HCT116 (cell line): Measurements from ENCODE around the gene KCNK15. TPM values are rescaled to one million over a fixed set of nuclear protein-coding genes. Genes with fewer than 3 reads are reported as not detected.

Experiments
- ATAC-seq: fragments of 200-7000 bp; cut with Tn5 transposase; 2 replicates; pipeline ENCODE4 v1.9.1; 2020; ENCODE audit warnings: mild to moderate bottlenecking, moderate library complexity
- BruUV-seq: library from RNA; stranded (reverse); fragments of 400-500 nt; replicated peaks from 2 replicates; lab custom pipeline; 2021; lab: Mats Ljungman, UMichigan
- CTCF ChIA-PET: fragments of 300-600 bp; sonication (Branson Sonifier 250); formaldehyde crosslinking; loops from one replicate; lab custom pipeline; 2021; ENCODE audit warnings: antibody characterized with exemption; lab: Charles Lee
- POLR2A ChIA-PET: fragments of 300-600, 350-600 bp; sonication (Branson Sonifier 250); formaldehyde crosslinking; loops from one replicate; lab custom pipeline; 2021; ENCODE audit warnings: antibody characterized with exemption; lab: Charles Lee
- RAD21 ChIA-PET, 2 experiments: fragments of 300-600 bp; sonication (Branson Sonifier 250); formaldehyde crosslinking; loops; one replicate each; lab custom pipeline; 2023; ENCODE audit warnings: low total read pairs in 2 of 2; ENCODE audit not compliant: uncharacterized antibody in 2 of 2, unreplicated experiment in 2 of 2, low non-redundant PET in 1 of 2; lab: Charles Lee
- DNase-seq: peaks from one replicate; pipeline ENCODE4 v3.0.0-alpha.2; 2010; ENCODE audit warnings: low read depth, low spot score
- H2AFZ ChIP-seq: fragments of 200-600 bp; shearing (Covaris generic), sonication (generic); 2 replicates; pipeline ENCODE4 v1.6.1; 2017; ENCODE audit warnings: low read depth, mixed run types, mixed read lengths, antibody characterized with exemption, low read length; ENCODE audit not compliant: poor library complexity, severe bottlenecking
- H3K27ac ChIP-seq: 2 replicates; pipeline ENCODE4 v1.5.1; 2012; ENCODE audit warnings: low read depth, low read length
- H3K27me3 ChIP-seq: fragments of 200-600 bp; sonication (generic); 2 replicates; pipeline ENCODE4 v1.6.1; 2016; ENCODE audit warnings: mixed run types, low read length, mixed read lengths; ENCODE audit not compliant: insufficient read depth
- H3K36me3 ChIP-seq, 2 experiments: fragments of 200-500 bp in 1 of 2; fragments of 200-600 bp in 1 of 2; sonication (Bioruptor generic) in 1 of 2; sonication (generic) in 1 of 2; 2 replicates each; pipeline versions ENCODE4 v1.5.1 to v1.6.1; 2014 to 2016; ENCODE audit warnings: low read length in 2 of 2, inconsistent platforms in 1 of 2, mixed read lengths in 1 of 2, mixed run types in 1 of 2; ENCODE audit not compliant: insufficient read depth in 2 of 2, control insufficient read depth in 1 of 2
- H3K4me1 ChIP-seq, 2 experiments: fragments of 200-600 bp in 1 of 2; sonication (generic) in 1 of 2; 2 replicates each; pipeline versions ENCODE4 v1.5.1 to v1.6.1; 2012 to 2017; ENCODE audit warnings: low read length in 2 of 2, inconsistent platforms in 1 of 2, mild to moderate bottlenecking in 1 of 2, mixed read lengths in 1 of 2, mixed run types in 1 of 2, moderate library complexity in 1 of 2; ENCODE audit not compliant: insufficient read depth in 2 of 2, control insufficient read depth in 1 of 2
- H3K4me2 ChIP-seq: fragments of 200-600 bp; sonication (generic); 2 replicates; pipeline ENCODE4 v1.6.1; 2017; ENCODE audit warnings: mixed run types, low read length, mixed read lengths
- H3K4me3 ChIP-seq, 2 experiments: fragments of 200-600 bp in 1 of 2; sonication (generic) in 1 of 2; replicated peaks in 1 of 2; 2 replicates each; pipeline ENCODE4 v1.5.1; 2011 to 2016; ENCODE audit warnings: low read length in 2 of 2, control low read depth in 1 of 2, low read depth in 1 of 2, mild to moderate bottlenecking in 1 of 2, mixed read lengths in 1 of 2, mixed run types in 1 of 2
- H3K79me2 ChIP-seq: fragments of 200-600 bp; sonication (generic); 2 replicates; pipeline ENCODE4 v1.6.1; 2017; ENCODE audit warnings: mild to moderate bottlenecking, mixed run types, low read length, moderate library complexity, mixed read lengths; ENCODE audit not compliant: insufficient read depth
- H3K9ac ChIP-seq: fragments of 200-600 bp; sonication (generic); 2 replicates; pipeline ENCODE4 v1.6.1; 2016; ENCODE audit warnings: low read length, mixed read lengths
- H3K9me2 ChIP-seq: fragments of 200-600 bp; sonication (generic), shearing (Covaris generic); 2 replicates; pipeline ENCODE4 v1.6.1; 2017; ENCODE audit warnings: mixed run types, mild to moderate bottlenecking, moderate library complexity; ENCODE audit not compliant: insufficient read depth
- H3K9me3 ChIP-seq, 2 experiments: fragments of 200-500 bp in 1 of 2; fragments of 200-600 bp in 1 of 2; sonication (Bioruptor generic) in 1 of 2; sonication (generic) in 1 of 2; 2 replicates each; pipeline ENCODE4 v1.6.1; 2014 to 2017; ENCODE audit warnings: low read length in 2 of 2, mixed read lengths in 2 of 2, inconsistent platforms in 1 of 2, low read depth in 1 of 2, mild to moderate bottlenecking in 1 of 2, mixed run types in 1 of 2, moderate library complexity in 1 of 2; ENCODE audit not compliant: control insufficient read depth in 1 of 2, insufficient read depth in 1 of 2
- H4K20me1 ChIP-seq: fragments of 200-600 bp; sonication (generic), shearing (Covaris generic); 2 replicates; pipeline ENCODE4 v1.6.1; 2017; ENCODE audit warnings: mixed run types, mild to moderate bottlenecking, moderate library complexity; ENCODE audit not compliant: insufficient read depth
- CBX3 ChIP-seq: IDR thresholded peaks from 2 replicates; pipeline ENCODE4 v1.6.1; 2012; ENCODE audit warnings: low read depth
- CEBPB ChIP-seq: IDR thresholded peaks from 2 replicates; pipeline ENCODE4 v1.6.1; 2012; ENCODE audit warnings: low read depth
- EGR1 ChIP-seq: IDR thresholded peaks from 2 replicates; pipeline ENCODE4 v1.6.1; 2012; ENCODE audit warnings: low read depth
- EZH2 ChIP-seq: fragments of 200-600 bp; sonication (generic); IDR thresholded peaks from 2 replicates; pipeline ENCODE4 v1.6.1; 2017; ENCODE audit warnings: antibody characterized with exemption, mixed run types
- EZH2phosphoT487 ChIP-seq: fragments of 200-600 bp; IDR thresholded peaks from 2 replicates; pipeline ENCODE4 v1.6.1; 2018; ENCODE audit warnings: antibody characterized with exemption, borderline replicate concordance
- JUND ChIP-seq: IDR thresholded peaks from 2 replicates; pipeline ENCODE4 v1.6.1; 2012
- POLR2AphosphoS5 ChIP-seq: IDR thresholded peaks from 2 replicates; pipeline ENCODE4 v1.6.1; 2011; ENCODE audit warnings: mild to moderate bottlenecking, low read depth, low read length, moderate library complexity
- RAD21 ChIP-seq: IDR thresholded peaks from 2 replicates; pipeline ENCODE4 v1.6.1; 2012; ENCODE audit warnings: low read depth, mild to moderate bottlenecking
- REST ChIP-seq: IDR thresholded peaks from 2 replicates; pipeline ENCODE4 v1.6.1; 2012; ENCODE audit warnings: low read depth
- SIN3A ChIP-seq: IDR thresholded peaks from 2 replicates; pipeline ENCODE4 v1.6.1; 2012; ENCODE audit warnings: low read depth
- SP1 ChIP-seq: IDR thresholded peaks from 2 replicates; pipeline ENCODE4 v1.6.1; 2012; ENCODE audit warnings: low read depth
- ZFX ChIP-seq: fragments of 450-650 bp; IDR thresholded peaks from 2 replicates; pipeline ENCODE4 v1.6.1; 2017
- ZNF274 ChIP-seq: fragments of 200-500 bp; sonication (Bioruptor generic); IDR thresholded peaks from 2 replicates; pipeline ENCODE4 v1.6.1; 2014; ENCODE audit warnings: mild to moderate bottlenecking, low read depth, low read length, inconsistent platforms
- intact Hi-C: fragments of 100-400 bp; cut with micrococcal nuclease; formaldehyde crosslinking; loops from 2 replicates; pipeline ENCODE4 v1.10.0; 2022
- total RNA-seq: library from RNA; stranded (reverse); gene quantifications from one replicate; pipeline ENCODE4 v1.2.1, GENCODE V29; 2021; ENCODE audit not compliant: unreplicated experiment
- TF ChIP-seq, protein P1 (sequence below), 3 experiments: fragments of 200-600 bp in 1 of 3; sonication (generic) in 1 of 3; IDR thresholded peaks in 2 of 3; conservative IDR thresholded peaks in 1 of 3; 2 replicates each; pipeline ENCODE4 v1.5.1; 2012 to 2017; ENCODE audit warnings: low read depth in 2 of 3, low read length in 2 of 3, antibody characterized with exemption in 1 of 3, borderline replicate concordance in 1 of 3, control low read depth in 1 of 3, mild to moderate bottlenecking in 1 of 3, mixed read lengths in 1 of 3, mixed run types in 1 of 3, moderate library complexity in 1 of 3; ENCODE audit not compliant: insufficient read depth in 1 of 3
- TF ChIP-seq, protein P2 (sequence below): IDR thresholded peaks from 2 replicates; pipeline ENCODE4 v1.6.1; 2012
- TF ChIP-seq, protein P3 (sequence below): IDR thresholded peaks from 2 replicates; pipeline ENCODE4 v1.6.1; 2011; ENCODE audit warnings: mild to moderate bottlenecking, low read length, moderate library complexity; ENCODE audit not compliant: insufficient replicate concordance; ENCODE audit errors: extremely low read depth

Gene KCNK15
- total RNA-seq, 1 experiment from 2014 or later, result not detected

DNA sequence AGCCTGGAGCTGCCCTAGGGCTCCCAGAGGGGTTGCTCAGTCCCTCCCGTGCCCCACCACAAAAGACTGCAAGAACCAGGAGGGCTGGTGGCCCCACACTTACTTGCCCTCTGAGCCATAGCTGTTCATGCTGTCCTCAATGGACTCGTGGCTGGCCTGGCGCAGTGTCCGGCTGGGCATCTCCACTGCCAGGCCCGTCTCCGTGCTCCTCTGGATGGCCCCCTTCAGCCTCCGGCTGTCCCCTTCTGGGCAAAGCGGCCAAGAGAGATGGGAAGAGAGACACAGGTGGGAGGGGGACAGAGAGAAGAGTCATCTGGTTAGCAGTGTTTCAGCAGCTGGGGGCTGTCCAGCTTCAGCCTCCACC lies 25.5 kb downstream of the KCNK15 start:
- TF ChIP-seq CEBPB, result no peak
- TF ChIP-seq REST, result no peak
- TF ChIP-seq ZNF274, result no peak
- TF ChIP-seq EGR1, result no peak
- no peak for TF ChIP-seq EZH2
- TF ChIP-seq, protein P1, sequence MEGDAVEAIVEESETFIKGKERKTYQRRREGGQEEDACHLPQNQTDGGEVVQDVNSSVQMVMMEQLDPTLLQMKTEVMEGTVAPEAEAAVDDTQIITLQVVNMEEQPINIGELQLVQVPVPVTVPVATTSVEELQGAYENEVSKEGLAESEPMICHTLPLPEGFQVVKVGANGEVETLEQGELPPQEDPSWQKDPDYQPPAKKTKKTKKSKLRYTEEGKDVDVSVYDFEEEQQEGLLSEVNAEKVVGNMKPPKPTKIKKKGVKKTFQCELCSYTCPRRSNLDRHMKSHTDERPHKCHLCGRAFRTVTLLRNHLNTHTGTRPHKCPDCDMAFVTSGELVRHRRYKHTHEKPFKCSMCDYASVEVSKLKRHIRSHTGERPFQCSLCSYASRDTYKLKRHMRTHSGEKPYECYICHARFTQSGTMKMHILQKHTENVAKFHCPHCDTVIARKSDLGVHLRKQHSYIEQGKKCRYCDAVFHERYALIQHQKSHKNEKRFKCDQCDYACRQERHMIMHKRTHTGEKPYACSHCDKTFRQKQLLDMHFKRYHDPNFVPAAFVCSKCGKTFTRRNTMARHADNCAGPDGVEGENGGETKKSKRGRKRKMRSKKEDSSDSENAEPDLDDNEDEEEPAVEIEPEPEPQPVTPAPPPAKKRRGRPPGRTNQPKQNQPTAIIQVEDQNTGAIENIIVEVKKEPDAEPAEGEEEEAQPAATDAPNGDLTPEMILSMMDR (IDR thresholded peaks at IDR 0.05 in 2 of 3, conservative IDR thresholded peaks at IDR 0.05 in 1 of 3; ENCODE audit: borderline replicate concordance in 1 of 3, insufficient read depth in 1 of 3, low read depth in 2 of 3, low read length in 2 of 3), result no peak
- no peak for TF ChIP-seq SIN3A
- no peak for TF ChIP-seq JUND
- TF ChIP-seq, protein P2, sequence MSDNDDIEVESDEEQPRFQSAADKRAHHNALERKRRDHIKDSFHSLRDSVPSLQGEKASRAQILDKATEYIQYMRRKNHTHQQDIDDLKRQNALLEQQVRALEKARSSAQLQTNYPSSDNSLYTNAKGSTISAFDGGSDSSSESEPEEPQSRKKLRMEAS, result no peak
- TF ChIP-seq SP1, result no peak
- TF ChIP-seq CBX3, result no peak
- TF ChIP-seq POLR2AphosphoS5, result no peak
- TF ChIP-seq EZH2phosphoT487, result no peak
- no peak for TF ChIP-seq ZFX
- TF ChIP-seq, protein P3, sequence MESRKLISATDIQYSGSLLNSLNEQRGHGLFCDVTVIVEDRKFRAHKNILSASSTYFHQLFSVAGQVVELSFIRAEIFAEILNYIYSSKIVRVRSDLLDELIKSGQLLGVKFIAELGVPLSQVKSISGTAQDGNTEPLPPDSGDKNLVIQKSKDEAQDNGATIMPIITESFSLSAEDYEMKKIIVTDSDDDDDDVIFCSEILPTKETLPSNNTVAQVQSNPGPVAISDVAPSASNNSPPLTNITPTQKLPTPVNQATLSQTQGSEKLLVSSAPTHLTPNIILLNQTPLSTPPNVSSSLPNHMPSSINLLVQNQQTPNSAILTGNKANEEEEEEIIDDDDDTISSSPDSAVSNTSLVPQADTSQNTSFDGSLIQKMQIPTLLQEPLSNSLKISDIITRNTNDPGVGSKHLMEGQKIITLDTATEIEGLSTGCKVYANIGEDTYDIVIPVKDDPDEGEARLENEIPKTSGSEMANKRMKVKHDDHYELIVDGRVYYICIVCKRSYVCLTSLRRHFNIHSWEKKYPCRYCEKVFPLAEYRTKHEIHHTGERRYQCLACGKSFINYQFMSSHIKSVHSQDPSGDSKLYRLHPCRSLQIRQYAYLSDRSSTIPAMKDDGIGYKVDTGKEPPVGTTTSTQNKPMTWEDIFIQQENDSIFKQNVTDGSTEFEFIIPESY, result no peak
- TF ChIP-seq RAD21, result no peak
- CTCF ChIA-PET, result no interaction called here

More for the DNA sequence above, 25.5 kb downstream of the KCNK15 start:
- 0 out of 4 replicates have a peak, but pooled peaks cover 0 to 1% of the 10 kb centered on the region in 2 experiments for H3K4me1 ChIP-seq
- no peak overlapping the region for H3K9ac ChIP-seq
- intact Hi-C loops, result no loop called here
- no TSS peak for BruUV-seq
- no peak overlapping the region for H3K27ac ChIP-seq
- peaks cover 84% of the 10 kb centered on the region for H3K27me3 ChIP-seq
- no peak for ATAC-seq
- no peaks in the 10 kb centered on the region for H4K20me1 ChIP-seq
- DNase-seq, result no peak
- POLR2A ChIA-PET, result no interaction called here
- RAD21 ChIA-PET, result no interaction called here
- H3K9me2 ChIP-seq, result no peaks in the 10 kb centered on the region
- no peak overlapping the region for H2AFZ ChIP-seq
- no peaks in the 10 kb centered on the region for H3K36me3 ChIP-seq
- no peaks in the 10 kb centered on the region for H3K79me2 ChIP-seq
- no peak overlapping the region for H3K4me2 ChIP-seq
- no peak overlapping the region for H3K4me3 ChIP-seq
- H3K9me3 ChIP-seq, result no peaks in the 10 kb centered on the region
